HepG2 (cell line): ENCODE results near the gene FGGY. TPM values are rescaled to one million over a fixed set of nuclear protein-coding genes. Genes with fewer than 3 reads are reported as not detected.

Experiments
- ATAC-seq: fragments of 200-7000 bp; cut with Tn5 transposase; 3 replicates; pipeline ENCODE4 v1.9.1; 2020; ENCODE audit warnings: mild to moderate bottlenecking, moderate library complexity
- BruUV-seq: library from RNA; stranded (reverse); fragments of 400-500 nt; replicated peaks from 2 replicates; lab custom pipeline; 2021; lab: Mats Ljungman, UMichigan
- CTCF ChIA-PET: fragments of 300-600 bp; formaldehyde crosslinking; extraction: SDS; loops from one replicate; lab custom pipeline; 2021; ENCODE audit warnings: low total read pairs, inconsistent platforms, low intra/inter-chr PET ratio; lab: Yijun Ruan, JAX
- POLR2A ChIA-PET: fragments of 350-600 bp; sonication (Branson Sonifier 250); formaldehyde crosslinking; loops from one replicate; lab custom pipeline; 2020; ENCODE audit warnings: antibody characterized with exemption, inconsistent platforms; lab: Yijun Ruan, JAX
- DNase-seq: peaks from one replicate; pipeline ENCODE4 v3.0.0-alpha.2; 2015; ENCODE audit warnings: low spot score
- FAIRE-seq: peaks from 3 replicates; lab custom pipeline; 2011; peaks lifted over from hg19 to GRCh38; lab: Jason Lieb, UNC
- H2AFZ ChIP-seq: one replicate; pipeline ENCODE4 v1.6.1; 2011; ENCODE audit warnings: low read length, inconsistent platforms
- H3K27ac ChIP-seq: fragments of 300-600 bp; 3 replicates; pipeline ENCODE4 v1.8.0; 2011; ENCODE audit warnings: mixed run types, mild to moderate bottlenecking, mixed read lengths, low read length, inconsistent platforms; ENCODE audit not compliant: insufficient read depth; ENCODE audit errors: extremely low read length
- H3K27me3 ChIP-seq, 2 experiments: fragments of 200-600 bp in 1 of 2; 2 replicates in 1 of 2; 3 replicates in 1 of 2; pipeline versions ENCODE4 v1.6.0 to v1.8.0; 2011; ENCODE audit warnings: low read length in 2 of 2, mild to moderate bottlenecking in 2 of 2, moderate library complexity in 2 of 2, inconsistent platforms in 1 of 2; ENCODE audit not compliant: insufficient read depth in 2 of 2, control insufficient read depth in 1 of 2
- H3K36me3 ChIP-seq, 2 experiments: fragments of 200-600 bp in 1 of 2; replicated peaks in 1 of 2; 2 replicates in 1 of 2; 3 replicates in 1 of 2; pipeline versions ENCODE4 v1.5.1 to v1.8.0; 2011; ENCODE audit warnings: low read length in 2 of 2, inconsistent platforms in 1 of 2; ENCODE audit not compliant: insufficient read depth in 2 of 2, control insufficient read depth in 1 of 2
- H3K4me1 ChIP-seq: 2 replicates; pipeline ENCODE4 v1.5.1; 2012; ENCODE audit warnings: low read length, inconsistent platforms; ENCODE audit not compliant: insufficient read depth
- H3K4me2 ChIP-seq: 2 replicates; pipeline ENCODE4 v1.6.0; 2011; ENCODE audit warnings: low read depth, low read length, inconsistent platforms
- H3K4me3 ChIP-seq, 3 experiments: fragments of 200-600 bp in 1 of 3; sonication (generic), shearing (Covaris generic) in 1 of 3; replicated peaks in 1 of 3; 2 replicates each; pipeline ENCODE4 v1.5.1; 2011 to 2016; ENCODE audit warnings: low read length in 3 of 3, inconsistent platforms in 2 of 3, low read depth in 2 of 3, mild to moderate bottlenecking in 2 of 3, control low read depth in 1 of 3, mixed read lengths in 1 of 3; ENCODE audit not compliant: insufficient read depth in 1 of 3
- H3K79me2 ChIP-seq: one replicate; pipeline ENCODE4 v1.6.1; 2011; ENCODE audit warnings: low read length, inconsistent platforms; ENCODE audit not compliant: insufficient read depth
- H3K9ac ChIP-seq: 2 replicates; pipeline ENCODE4 v1.6.0; 2011; ENCODE audit warnings: mild to moderate bottlenecking, low read depth, low read length, inconsistent platforms; ENCODE audit not compliant: insufficient read depth
- H3K9me3 ChIP-seq: 2 replicates; pipeline ENCODE4 v1.5.1; 2012; ENCODE audit warnings: mild to moderate bottlenecking, low read length
- H4K20me1 ChIP-seq: 2 replicates; pipeline ENCODE4 v1.6.0; 2011; ENCODE audit warnings: inconsistent platforms, mild to moderate bottlenecking, low read length, moderate library complexity; ENCODE audit not compliant: insufficient read depth
- ARNTL ChIP-seq: sonication (generic); formaldehyde crosslinking; IDR thresholded peaks from 2 replicates; pipeline ENCODE4 v1.4.0; 2020; ENCODE audit warnings: mild to moderate bottlenecking, missing genetic modification reagents
- BATF2 ChIP-seq: sonication (generic); formaldehyde crosslinking; IDR thresholded peaks from 2 replicates; pipeline ENCODE4 v1.8.0; 2022; ENCODE audit warnings: mild to moderate bottlenecking, missing genetic modification reagents, moderate library complexity
- HNF4A ChIP-seq: sonication (generic); formaldehyde crosslinking; IDR thresholded peaks from 2 replicates; pipeline ENCODE4 v1.4.0; 2020; ENCODE audit warnings: missing genetic modification reagents
- SNAPC5 ChIP-seq: sonication (generic); formaldehyde crosslinking; IDR thresholded peaks from 2 replicates; pipeline ENCODE4 v1.8.1; 2023; ENCODE audit warnings: mild to moderate bottlenecking, missing genetic modification reagents, borderline replicate concordance
- SOX6 ChIP-seq, 2 experiments: fragments of 450-650 bp in 1 of 2; sonication (generic) in 1 of 2; formaldehyde crosslinking in 1 of 2; IDR thresholded peaks; 2 replicates each; pipeline versions ENCODE4 v1.4.0 to v1.6.1; 2017 to 2020; ENCODE audit warnings: antibody characterized with exemption in 1 of 2, mild to moderate bottlenecking in 1 of 2, missing genetic modification reagents in 1 of 2
- ZBTB42 ChIP-seq: sonication (generic); formaldehyde crosslinking; IDR thresholded peaks from 2 replicates; pipeline ENCODE4 v1.5.0; 2020; ENCODE audit warnings: mild to moderate bottlenecking, missing genetic modification reagents
- WGBS: methylation state at CpG from one replicate; pipeline ENCODE4 v1.1.6; 2017; ENCODE audit warnings: low lambda C conversion rate; 5-methylcytosine and 5-hydroxymethylcytosine counted together
- in situ Hi-C: cut with HindIII; loops from 2 replicates; pipeline ENCODE4 v1.10.0; 2017; ENCODE audit warnings: low pct_unique_long_range_greater_than_20kb; ENCODE audit not compliant: extremely low pct_ligation_motif_present
- intact Hi-C: fragments of 100-400 bp; cut with micrococcal nuclease; formaldehyde crosslinking; loops from one replicate; pipeline ENCODE4 v1.10.0; 2022; ENCODE audit not compliant: unreplicated experiment
- polyA plus RNA-seq, 8 experiments: library from polyadenylated mRNA; depleted of rRNA in 3 of 8; stranded (reverse) in 7 of 8; unstranded in 1 of 8; fragments of >200 nt; fragmentation: Illumina TruSeq in 4 of 8; extraction: Trizol in 4 of 8; gene quantifications; 2 replicates each; pipeline versions ENCODE4 v1.2.1 to v1.2.3, GENCODE V29; 2011 to 2016; ENCODE audit warnings: low read depth in 4 of 8, missing spikeins in 1 of 8, mixed read lengths in 1 of 8; ENCODE audit not compliant: insufficient read depth in 1 of 8
- total RNA-seq, 5 experiments: library from RNA; depleted of rRNA; stranded (reverse); fragments of >200 nt; fragmentation: Illumina TruSeq; extraction: Trizol; gene quantifications; 2 replicates each; pipeline ENCODE4 v1.2.3, GENCODE V29; 2016; ENCODE audit warnings: low read depth in 1 of 5
- TF ChIP-seq, protein P1 (sequence below): sonication (generic); formaldehyde crosslinking; IDR thresholded peaks from 2 replicates; pipeline ENCODE4 v1.4.0; 2020; ENCODE audit warnings: missing genetic modification reagents, borderline replicate concordance

Gene FGGY
- total and polyA plus RNA-seq, 2 of the 13 experiments (the other 11 are each of a cell fraction or from before 2014, with no cell fraction given), result 15.7 to 27.5 TPM

DNA sequence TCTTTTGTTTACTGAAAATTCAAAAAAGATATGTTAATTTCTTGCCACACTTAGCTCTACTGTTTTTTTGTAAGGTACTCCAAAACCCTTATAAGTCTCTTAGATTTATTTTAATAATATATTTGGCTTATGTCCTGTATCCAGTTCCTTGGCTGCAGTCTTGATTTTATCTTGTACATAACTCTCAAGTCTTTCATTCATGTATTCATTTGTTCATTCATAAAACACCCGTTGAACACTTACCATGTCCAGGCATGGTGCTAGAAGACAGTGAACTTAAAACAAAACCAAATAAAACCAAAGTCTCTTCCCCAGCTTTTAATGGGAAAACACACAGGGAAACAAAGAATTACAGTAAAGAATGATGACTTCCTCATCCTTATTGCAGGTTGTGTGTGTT, 215.8 kb downstream of the FGGY start:
- intact Hi-C loops (loop anchor here (5.0 kb wide), 1 partner anchor 45 kb away; no protein-coding TSS in a partner anchor), in situ Hi-C loops (no loop called here)
- H3K9me3 ChIP-seq, result no peaks in the 10 kb centered on the region
- DNase-seq (no peak), ATAC-seq (no peak), FAIRE-seq (no peak)
- CTCF ChIA-PET, result no interaction called here
- H3K4me1 ChIP-seq, result peaks cover 91% of the 10 kb centered on the region
- no peak overlapping the region for H3K9ac ChIP-seq
- no TSS peak for BruUV-seq
- H3K4me2 ChIP-seq, result peak overlapping the region; percentile 70
- H3K79me2 ChIP-seq, result no peaks in the 10 kb centered on the region
- 0 out of 2 replicates have a peak, but pooled peaks have one; percentile 14 for TF ChIP-seq HNF4A
- no peak for TF ChIP-seq BATF2 (CRISPR knock-in tag)
- peak overlapping the region in 1 of 3 experiments; percentile 27; a peak in 1 of 6 replicates for H3K4me3 ChIP-seq
- POLR2A ChIA-PET, result interaction anchor here (0.8 to 2.2 kb wide), 6 partner anchors 10 to 216 kb away, joined by 3 to 13 read pairs (median 4); partner anchors contain the start of gene FGGY
- no peaks in the 10 kb centered on the region for H3K27me3 ChIP-seq
- H4K20me1 ChIP-seq, result no peaks in the 10 kb centered on the region
- H3K27ac ChIP-seq, result peak overlapping the region; percentile 82
- H3K36me3 ChIP-seq, result no peaks in the 10 kb centered on the region
- no peak overlapping the region for H2AFZ ChIP-seq
- WGBS, result 12% methylated on average over 1 of the region's 1 CpG

- Histone ChIP-seq H3K79me2 (no peaks in the 10 kb centered on the region), H3K4me1 (peaks cover 75% of the 10 kb centered on the region), H4K20me1 (no peaks in the 10 kb centered on the region), H2AFZ (no peak overlapping the region), H3K9me3 (no peaks in the 10 kb centered on the region)
- ATAC-seq, result no peak
- BruUV-seq, result no TSS peak
- FAIRE-seq, result no peak
- 98% methylated on average over 11 of the region's 11 CpGs for WGBS
- peak; percentile 41 for DNase-seq
- POLR2A ChIA-PET, result interaction anchor here (1.1 kb wide), 1 partner anchor 218 kb away, joined by 3 read pairs; the partner anchor contains the start of gene FGGY
- TF ChIP-seq ARNTL (CRISPR knock-in tag) (no peak), SNAPC5 (CRISPR knock-in tag) (no peak), ZBTB42 (CRISPR knock-in tag) (no peak), SOX6 (IDR thresholded peaks at IDR 0.05) (no peak), SOX6 (CRISPR knock-in tag; IDR thresholded peaks at IDR 0.05) (no peak)
- TF ChIP-seq, protein P1, sequence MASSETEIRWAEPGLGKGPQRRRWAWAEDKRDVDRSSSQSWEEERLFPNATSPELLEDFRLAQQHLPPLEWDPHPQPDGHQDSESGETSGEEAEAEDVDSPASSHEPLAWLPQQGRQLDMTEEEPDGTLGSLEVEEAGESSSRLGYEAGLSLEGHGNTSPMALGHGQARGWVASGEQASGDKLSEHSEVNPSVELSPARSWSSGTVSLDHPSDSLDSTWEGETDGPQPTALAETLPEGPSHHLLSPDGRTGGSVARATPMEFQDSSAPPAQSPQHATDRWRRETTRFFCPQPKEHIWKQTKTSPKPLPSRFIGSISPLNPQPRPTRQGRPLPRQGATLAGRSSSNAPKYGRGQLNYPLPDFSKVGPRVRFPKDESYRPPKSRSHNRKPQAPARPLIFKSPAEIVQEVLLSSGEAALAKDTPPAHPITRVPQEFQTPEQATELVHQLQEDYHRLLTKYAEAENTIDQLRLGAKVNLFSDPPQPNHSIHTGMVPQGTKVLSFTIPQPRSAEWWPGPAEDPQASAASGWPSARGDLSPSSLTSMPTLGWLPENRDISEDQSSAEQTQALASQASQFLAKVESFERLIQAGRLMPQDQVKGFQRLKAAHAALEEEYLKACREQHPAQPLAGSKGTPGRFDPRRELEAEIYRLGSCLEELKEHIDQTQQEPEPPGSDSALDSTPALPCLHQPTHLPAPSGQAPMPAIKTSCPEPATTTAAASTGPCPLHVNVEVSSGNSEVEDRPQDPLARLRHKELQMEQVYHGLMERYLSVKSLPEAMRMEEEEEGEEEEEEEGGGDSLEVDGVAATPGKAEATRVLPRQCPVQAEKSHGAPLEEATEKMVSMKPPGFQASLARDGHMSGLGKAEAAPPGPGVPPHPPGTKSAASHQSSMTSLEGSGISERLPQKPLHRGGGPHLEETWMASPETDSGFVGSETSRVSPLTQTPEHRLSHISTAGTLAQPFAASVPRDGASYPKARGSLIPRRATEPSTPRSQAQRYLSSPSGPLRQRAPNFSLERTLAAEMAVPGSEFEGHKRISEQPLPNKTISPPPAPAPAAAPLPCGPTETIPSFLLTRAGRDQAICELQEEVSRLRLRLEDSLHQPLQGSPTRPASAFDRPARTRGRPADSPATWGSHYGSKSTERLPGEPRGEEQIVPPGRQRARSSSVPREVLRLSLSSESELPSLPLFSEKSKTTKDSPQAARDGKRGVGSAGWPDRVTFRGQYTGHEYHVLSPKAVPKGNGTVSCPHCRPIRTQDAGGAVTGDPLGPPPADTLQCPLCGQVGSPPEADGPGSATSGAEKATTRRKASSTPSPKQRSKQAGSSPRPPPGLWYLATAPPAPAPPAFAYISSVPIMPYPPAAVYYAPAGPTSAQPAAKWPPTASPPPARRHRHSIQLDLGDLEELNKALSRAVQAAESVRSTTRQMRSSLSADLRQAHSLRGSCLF (CRISPR knock-in tag), result no peak
- TF ChIP-seq, all 625 proteins: peak for 0
- in situ Hi-C loops, result no loop called here
- no peak overlapping the region for H3K4me3 ChIP-seq
- CTCF ChIA-PET, result no interaction called here
- H3K27me3 ChIP-seq, result no peaks in the 10 kb centered on the region
- no peaks in the 10 kb centered on the region for H3K36me3 ChIP-seq
- H3K27ac ChIP-seq, result peak overlapping the region; percentile 11
- no peak overlapping the region for H3K9ac ChIP-seq
- intact Hi-C loops, result loop anchor here (5.0 kb wide), 1 partner anchor 43 kb away; no protein-coding TSS in a partner anchor
- no peak overlapping the region for H3K4me2 ChIP-seq
Measured at GRCh38 chr1:59514061-59514909, 217.4 kb downstream of the FGGY start.
